ENCODE data around the gene THYN1. TPM values are rescaled to one million over a fixed set of nuclear protein-coding genes. Genes with fewer than 3 reads are reported as not detected.

The THYN1 gene
- total and polyA plus RNA-seq, 7 experiments from 2014 or later, result 34.4 to 166 (median 62.7) TPM

- H3K27ac ChIP-seq (ENCODE audit: low read depth, low read length), result no peak overlapping the region
- no peak for DNase-seq
- no peak for ATAC-seq
- peaks cover 7 to 53% (median 11%) of the 10 kb centered on the region in 5 donors for H3K36me3 Mint-ChIP-seq
- H3K9me3 Mint-ChIP-seq, result no peaks in the 10 kb centered on the region
- H3K27me3 Mint-ChIP-seq, result no peaks in the 10 kb centered on the region
- no peaks in the 10 kb centered on the region for H3K9me3 ChIP-seq (ENCODE audit: control insufficient read depth in 2 of 3, low read length in 3 of 3)
- no peaks in the 10 kb centered on the region for H3K4me1 ChIP-seq (ENCODE audit: control insufficient read depth in 2 of 2, insufficient read depth in 2 of 2, low read length in 2 of 2)
- peaks cover 0 to 10% (median 3%) of the 10 kb centered on the region in 7 donors for H3K4me1 Mint-ChIP-seq
- intact Hi-C loops (cut with micrococcal nuclease), result loop anchor here in 1 of 2 donors (5.0 kb wide), 1 partner anchor 37 kb away; the partner anchor contains the start of gene GLB1L3
- peaks cover 9 to 90% (median 10%) of the 10 kb centered on the region in 3 experiments for H3K36me3 ChIP-seq (ENCODE audit: control insufficient read depth in 2 of 3, insufficient read depth in 3 of 3, low read length in 3 of 3)
- ChIA-PET POLR2A (no interaction called here), CTCF (interaction anchor here (0.6 kb wide), 1 partner anchor 33 kb away, joined by 4 read pairs; no protein-coding TSS in a partner anchor)
- no peak overlapping the region for H3K4me3 Mint-ChIP-seq
- no peaks in the 10 kb centered on the region for H3K27me3 ChIP-seq (ENCODE audit: control insufficient read depth in 2 of 2, insufficient read depth in 2 of 2, low read length in 2 of 2)
- H3K27ac Mint-ChIP-seq, result peak overlapping the region in 1 of 9 donors; percentile 45
- no peak overlapping the region for H3K4me3 ChIP-seq (ENCODE audit: low read length)
Observed at GRCh38 chr11:134240592-134240991, 12.6 kb downstream of the THYN1 start.

GRCh38 chr11:134238956-134239355 is 14.2 kb downstream of the THYN1 start:
- Histone ChIP-seq H3K9me3 (ENCODE audit: control insufficient read depth in 2 of 3, low read length in 3 of 3) (no peaks in the 10 kb centered on the region), H3K27ac (ENCODE audit: low read depth, low read length) (no peak overlapping the region), H3K36me3 (ENCODE audit: control insufficient read depth in 2 of 3, insufficient read depth in 3 of 3, low read length in 3 of 3) (peaks cover 10 to 81% (median 14%) of the 10 kb centered on the region in 3 experiments), H3K27me3 (ENCODE audit: control insufficient read depth in 2 of 2, insufficient read depth in 2 of 2, low read length in 2 of 2) (no peaks in the 10 kb centered on the region), H3K4me1 (ENCODE audit: control insufficient read depth in 2 of 2, insufficient read depth in 2 of 2, low read length in 2 of 2) (no peaks in the 10 kb centered on the region), H3K4me3 (ENCODE audit: low read length) (no peak overlapping the region)
- intact Hi-C loops (cut with micrococcal nuclease), result no loop called here
- ATAC-seq, result no peak
- peak overlapping the region in 1 of 9 donors; percentile 34 for H3K27ac Mint-ChIP-seq
- H3K4me1 Mint-ChIP-seq, result peaks cover 0 to 8% (median 3%) of the 10 kb centered on the region in 7 donors
- ChIA-PET POLR2A (interaction anchor here (1.5 kb wide), 1 partner anchor 15 kb away, joined by 4 read pairs; the partner anchor contains the start of genes NCAPD3 and VPS26B), CTCF (interaction anchor here (1.3 kb wide), 1 partner anchor 24 kb away, joined by 3 read pairs; no protein-coding TSS in a partner anchor)
- H3K36me3 Mint-ChIP-seq, result peaks cover 7 to 51% (median 12%) of the 10 kb centered on the region in 5 donors
- no peaks in the 10 kb centered on the region for H3K27me3 Mint-ChIP-seq
- no peaks in the 10 kb centered on the region for H3K9me3 Mint-ChIP-seq
- no peak for DNase-seq
- no peak overlapping the region for H3K4me3 Mint-ChIP-seq

GRCh38 chr11:134237557-134237922 is 15.6 kb downstream of the THYN1 start:
- Histone ChIP-seq H3K4me1 (ENCODE audit: control insufficient read depth in 2 of 2, insufficient read depth in 2 of 2, low read length in 2 of 2) (peaks cover 0 to 7% of the 10 kb centered on the region in 2 donors), H3K4me3 (ENCODE audit: low read length) (no peak overlapping the region), H3K27me3 (ENCODE audit: control insufficient read depth in 2 of 2, insufficient read depth in 2 of 2, low read length in 2 of 2) (no peaks in the 10 kb centered on the region), H3K9me3 (ENCODE audit: control insufficient read depth in 2 of 3, low read length in 3 of 3) (no peaks in the 10 kb centered on the region), H3K36me3 (ENCODE audit: control insufficient read depth in 2 of 3, insufficient read depth in 3 of 3, low read length in 3 of 3) (peaks cover 5 to 66% (median 10%) of the 10 kb centered on the region in 3 experiments), H3K27ac (ENCODE audit: low read depth, low read length) (no peak overlapping the region)
- ATAC-seq (no peak), DNase-seq (no peak)
- intact Hi-C loops (cut with micrococcal nuclease), result no loop called here
- Mint-ChIP-seq H3K27me3 (no peaks in the 10 kb centered on the region), H3K4me3 (no peak overlapping the region), H3K9me3 (no peaks in the 10 kb centered on the region), H3K36me3 (peaks cover 7 to 40% (median 12%) of the 10 kb centered on the region in 5 donors), H3K27ac (peak overlapping the region in 1 of 9 donors; percentile 69), H3K4me1 (peaks cover 5 to 11% (median 7%) of the 10 kb centered on the region in 7 donors)
- ChIA-PET CTCF (no interaction called here), POLR2A (no interaction called here)

GRCh38 chr11:134236834-134237556 is 16.2 kb downstream of the THYN1 start:
- no peaks in the 10 kb centered on the region for H3K27me3 Mint-ChIP-seq
- Histone ChIP-seq H3K4me1 (ENCODE audit: control insufficient read depth in 2 of 2, insufficient read depth in 2 of 2, low read length in 2 of 2) (peaks cover 0 to 7% of the 10 kb centered on the region in 2 donors), H3K9me3 (ENCODE audit: control insufficient read depth in 2 of 3, low read length in 3 of 3) (no peaks in the 10 kb centered on the region), H3K27me3 (ENCODE audit: control insufficient read depth in 2 of 2, insufficient read depth in 2 of 2, low read length in 2 of 2) (no peaks in the 10 kb centered on the region), H3K4me3 (ENCODE audit: low read length) (no peak overlapping the region), H3K36me3 (ENCODE audit: control insufficient read depth in 2 of 3, insufficient read depth in 3 of 3, low read length in 3 of 3) (peaks cover 4 to 61% (median 10%) of the 10 kb centered on the region in 3 experiments), H3K27ac (ENCODE audit: low read depth, low read length) (no peak overlapping the region)
- no peaks in the 10 kb centered on the region for H3K9me3 Mint-ChIP-seq
- peaks cover 7 to 15% (median 11%) of the 10 kb centered on the region in 7 donors for H3K4me1 Mint-ChIP-seq
- intact Hi-C loops (cut with micrococcal nuclease), result no loop called here
- ChIA-PET POLR2A (no interaction called here), CTCF (no interaction called here)
- no peak overlapping the region for H3K4me3 Mint-ChIP-seq
- peaks cover 7 to 38% (median 12%) of the 10 kb centered on the region in 5 donors for H3K36me3 Mint-ChIP-seq
- DNase-seq (no peak), ATAC-seq (no peak)
- peak overlapping the region in 4 of 9 donors; percentile 20 to 68 (median 34) for H3K27ac Mint-ChIP-seq

- ChIA-PET CTCF (interaction anchor here (0.9 kb wide), 1 partner anchor 26 kb away, joined by 3 read pairs; no protein-coding TSS in a partner anchor), POLR2A (interaction anchor here (2.7 kb wide), 1 partner anchor 11 kb away, joined by 13 read pairs; the partner anchor contains the start of genes NCAPD3 and VPS26B)
- no peak overlapping the region for H3K4me3 Mint-ChIP-seq
- Histone ChIP-seq H3K4me3 (ENCODE audit: low read length) (no peak overlapping the region), H3K9me3 (ENCODE audit: control insufficient read depth in 2 of 3, low read length in 3 of 3) (no peaks in the 10 kb centered on the region), H3K27ac (ENCODE audit: low read depth, low read length) (no peak overlapping the region), H3K4me1 (ENCODE audit: control insufficient read depth in 2 of 2, insufficient read depth in 2 of 2, low read length in 2 of 2) (peaks cover 6 to 14% of the 10 kb centered on the region in 2 donors), H3K27me3 (ENCODE audit: control insufficient read depth in 2 of 2, insufficient read depth in 2 of 2, low read length in 2 of 2) (no peaks in the 10 kb centered on the region), H3K36me3 (ENCODE audit: control insufficient read depth in 2 of 3, insufficient read depth in 3 of 3, low read length in 3 of 3) (peaks cover 4 to 49% (median 10%) of the 10 kb centered on the region in 3 experiments)
- ATAC-seq (no peak), DNase-seq (no peak)
- H3K9me3 Mint-ChIP-seq, result no peaks in the 10 kb centered on the region
- H3K27me3 Mint-ChIP-seq, result no peaks in the 10 kb centered on the region
- peak overlapping the region in 1 of 9 donors; percentile 3 for H3K27ac Mint-ChIP-seq
- intact Hi-C loops (cut with micrococcal nuclease), result no loop called here
- H3K4me1 Mint-ChIP-seq, result peaks cover 15 to 28% (median 26%) of the 10 kb centered on the region in 7 donors
- H3K36me3 Mint-ChIP-seq, result peaks cover 7 to 41% (median 12%) of the 10 kb centered on the region in 5 donors
Observed at GRCh38 chr11:134235399-134235798, 17.8 kb downstream of the THYN1 start.

GRCh38 chr11:134233729-134234179 is 19.4 kb downstream of the THYN1 start:
- Histone ChIP-seq H3K4me1 (ENCODE audit: control insufficient read depth in 2 of 2, insufficient read depth in 2 of 2, low read length in 2 of 2) (peaks cover 23 to 31% of the 10 kb centered on the region in 2 donors), H3K9me3 (ENCODE audit: control insufficient read depth in 2 of 3, low read length in 3 of 3) (no peaks in the 10 kb centered on the region), H3K4me3 (ENCODE audit: low read length) (no peak overlapping the region), H3K27ac (ENCODE audit: low read depth, low read length) (no peak overlapping the region), H3K36me3 (ENCODE audit: control insufficient read depth in 2 of 3, insufficient read depth in 3 of 3, low read length in 3 of 3) (peaks cover 0 to 34% (median 10%) of the 10 kb centered on the region in 3 experiments), H3K27me3 (ENCODE audit: control insufficient read depth in 2 of 2, insufficient read depth in 2 of 2, low read length in 2 of 2) (no peaks in the 10 kb centered on the region)
- no peak for ATAC-seq
- Mint-ChIP-seq H3K4me3 (no peak overlapping the region), H3K4me1 (peaks cover 31 to 45% (median 41%) of the 10 kb centered on the region in 7 donors), H3K27ac (peak overlapping the region in 1 of 9 donors; percentile 30), H3K27me3 (no peaks in the 10 kb centered on the region), H3K9me3 (no peaks in the 10 kb centered on the region), H3K36me3 (peaks cover 3 to 31% (median 12%) of the 10 kb centered on the region in 5 donors)
- intact Hi-C loops (cut with micrococcal nuclease), result no loop called here
- no peak for DNase-seq
- ChIA-PET CTCF (interaction anchor here (0.5 to 1.2 kb wide), 3 partner anchors 9 to 29 kb away, joined by 3 to 4 read pairs (median 3); partner anchors contain the start of gene VPS26B), POLR2A (interaction anchor here (1.0 to 2.7 kb wide), 4 partner anchors 9 to 42 kb away, joined by 3 to 13 read pairs (median 4); partner anchors contain the start of genes ACAD8, GLB1L3, NCAPD3 and THYN1)

Measured in naive thymus-derived CD4-positive, alpha-beta T cell (primary cell).